ENCODE data around the gene EIF4A2. TPM values are rescaled to one million over a fixed set of nuclear protein-coding genes. Genes with fewer than 3 reads are reported as not detected.

EIF4A2 gene
- total and polyA plus RNA-seq, 9 of the 15 experiments (the other 6 are each of a cell fraction or from before 2014, with no cell fraction given), result 307 to 754 (median 435) TPM

GRCh38 chr3:186806089-186807055 lies 23.0 kb downstream of the EIF4A2 start, which contains the start of gene RFC4 (continued):
- TF ChIP-seq CTCF (IDR thresholded peaks at IDR 0.05 in 2 of 3, conservative IDR thresholded peaks at IDR 0.05 in 1 of 3; ENCODE audit: insufficient read depth in 2 of 3, low read depth in 1 of 3, low read length in 3 of 3) (peak in 1 of 3 experiments; percentile 8; a peak in 1 of 6 replicates), MED1 (CRISPR knock-in tag; IDR thresholded peaks at IDR 0.05; ENCODE audit: borderline replicate concordance) (no peak), IFI16 (CRISPR knock-in tag; IDR thresholded peaks at IDR 0.05) (no peak), DLX4 (CRISPR knock-in tag; IDR thresholded peaks at IDR 0.05) (no peak), NFATC3 (IDR thresholded peaks at IDR 0.05) (no peak), PHF8 (IDR thresholded peaks at IDR 0.05; ENCODE audit: borderline replicate concordance, low read length) (peak; percentile 94; the same call in 1 of the 2 replicates), ZNF740 (CRISPR knock-in tag; IDR thresholded peaks at IDR 0.05) (0 out of 2 replicates have a peak, but pooled peaks have one; percentile 57), ZNF740 (tag; IDR thresholded peaks at IDR 0.05) (no peak), POLR2AphosphoS5 (IDR thresholded peaks at IDR 0.05; ENCODE audit: control insufficient read depth, insufficient read depth, low read depth, low read length) (peak; percentile 89), EZH2 (IDR thresholded peaks at IDR 0.05; ENCODE audit: borderline replicate concordance, low read depth, low read length) (no peak), CREM (IDR thresholded peaks at IDR 0.05; ENCODE audit: low read depth) (peak; percentile 98), REST (IDR thresholded peaks at IDR 0.05; ENCODE audit: borderline replicate concordance) (no peak), REST (CRISPR knock-in tag; IDR thresholded peaks at IDR 0.05; ENCODE audit: low read depth) (no peak), SETDB1 (IDR thresholded peaks at IDR 0.05; ENCODE audit: low read length) (no peak), RHOXF2B (CRISPR knock-in tag; conservative IDR thresholded peaks at IDR 0.05) (no peak), PHTF2 (CRISPR knock-in tag; IDR thresholded peaks at IDR 0.05) (no peak; the same call in 1 of the 2 replicates)

Measured in K562 (cell line).